Ovary (tissue), 9 donors: ENCODE measurements around the gene KCNQ4. TPM values are rescaled to one million over a fixed set of nuclear protein-coding genes. Genes with fewer than 3 reads are reported as not detected.

ENCODE experiments used
- DNase-seq, 5 donors: peaks; one replicate each; pipeline ENCODE4 v3.0.0-alpha.2; 2019 to 2020
- H3K27ac ChIP-seq, 2 donors: fragments of 200-600 bp; one replicate each; pipeline versions ENCODE4 v1.5.1 to v1.8.0; 2019 to 2022
- H3K27me3 ChIP-seq: fragments of 200-600 bp; one replicate; pipeline ENCODE4 v1.8.0; 2022
- H3K36me3 ChIP-seq: fragments of 200-600 bp; sonication (generic); one replicate; pipeline ENCODE4 v1.5.1; 2019
- H3K4me1 ChIP-seq: one replicate; pipeline ENCODE4 v1.8.1; 2013; ENCODE audit warnings: mild to moderate bottlenecking, moderate library complexity; ENCODE audit not compliant: insufficient read depth
- H3K4me3 ChIP-seq: fragments of 200-600 bp; sonication (generic); one replicate; pipeline ENCODE4 v1.5.1; 2017
- H3K9me3 ChIP-seq, 2 donors: fragments of 200-600 bp in 1 of 2; sonication (generic) in 1 of 2; one replicate each; pipeline versions ENCODE4 v1.5.1 to v1.8.1; 2013 to 2019; ENCODE audit warnings: mild to moderate bottlenecking in 1 of 2, moderate library complexity in 1 of 2
- CTCF ChIP-seq, 3 donors: fragments of 450-650 bp in 2 of 3; fragments of 200-600 bp in 1 of 3; IDR thresholded peaks; one replicate each; pipeline versions ENCODE4 v1.5.1 to v1.8.0; 2016 to 2022; ENCODE audit warnings: antibody characterized with exemption in 3 of 3, mild to moderate bottlenecking in 1 of 3
- EP300 ChIP-seq: sonication (generic); formaldehyde crosslinking; IDR thresholded peaks from one replicate; pipeline ENCODE4 v1.6.1; 2017; ENCODE audit warnings: antibody characterized with exemption
- POLR2A ChIP-seq: fragments of 450-650 bp; IDR thresholded peaks from one replicate; pipeline ENCODE4 v1.6.1; 2017; ENCODE audit warnings: antibody characterized with exemption, mild to moderate bottlenecking, moderate library complexity
- WGBS, 3 donors: extraction: QIAGEN DNeasy Blood & Tissue Kit in 1 of 3; methylation state at CpG; one replicate each; pipeline versions ENCODE4 v1.1.5 to v1.1.7; 2013 to 2017; 5-methylcytosine and 5-hydroxymethylcytosine counted together
- intact Hi-C, 4 donors: fragments of 100-400 bp; cut with DNase I; formaldehyde crosslinking; loops; one replicate each; pipeline versions ENCODE4 v1.11.0 to v1.15.1; 2022 to 2023
- polyA plus RNA-seq, 2 donors: library from polyadenylated mRNA; stranded (reverse); fragments of 200-250 nt in 1 of 2; fragments of 350-450 nt in 1 of 2; fragmentation: Illumina TruSeq in 1 of 2; extraction: RNeasy Lipid Tissue Mini Kit (QIAGEN cat#74804) in 1 of 2; gene quantifications; one replicate each; pipeline ENCODE4 v1.2.3, GENCODE V29; 2013 to 2014
- total RNA-seq, 7 donors: library from RNA; depleted of rRNA in 2 of 7; stranded (reverse); fragments of >200 nt in 2 of 7; fragmentation: NEBNext Ultra II Directional in 3 of 7; extraction: Animal tissue kit (Norgen Biotek cat#: 25700) in 3 of 7; gene quantifications; one replicate each; pipeline versions ENCODE4 v1.1.0 to v1.2.4, GENCODE V29; 2016 to 2023
- donor health status: DM: no; HTN: no; CAD: no; lungs with moderate emphysema.
- donor health status: DM: no; HTN: no; CAD: no.
- donor health status: Bipolar disorder and iron deficiency.
- donor health status: DM: yes; HTN: yes; CAD: no.
- donor health status: DM: no; HTN: no; CAD: no.
- donor health status: DM: yes; HTN: yes; CAD: no.

KCNQ4 gene
- total and polyA plus RNA-seq, 9 donors = 0.36 to 3.1 (median 0.84) TPM

- TF ChIP-seq EP300 (no peak), POLR2A (no peak), CTCF (IDR thresholded peaks at IDR 0.05) (no peak)
- 92 to 96% (median 94%) methylated on average over 5 of the region's 5 CpGs for WGBS, 3 donors
- intact Hi-C loops = no loop called here
- H3K4me3 ChIP-seq = no peak overlapping the region
- no peak overlapping the region for H3K27ac ChIP-seq
- H3K9me3 ChIP-seq = no peaks in the 10 kb centered on the region
- peaks cover 2% of the 10 kb centered on the region for H3K4me1 ChIP-seq
- no peaks in the 10 kb centered on the region for H3K36me3 ChIP-seq
- no peak for DNase-seq
- no peaks in the 10 kb centered on the region for H3K27me3 ChIP-seq
These were observed 34.5 kb upstream of the KCNQ4 start for GRCh38 chr1:40748841-40749718.

DNA sequence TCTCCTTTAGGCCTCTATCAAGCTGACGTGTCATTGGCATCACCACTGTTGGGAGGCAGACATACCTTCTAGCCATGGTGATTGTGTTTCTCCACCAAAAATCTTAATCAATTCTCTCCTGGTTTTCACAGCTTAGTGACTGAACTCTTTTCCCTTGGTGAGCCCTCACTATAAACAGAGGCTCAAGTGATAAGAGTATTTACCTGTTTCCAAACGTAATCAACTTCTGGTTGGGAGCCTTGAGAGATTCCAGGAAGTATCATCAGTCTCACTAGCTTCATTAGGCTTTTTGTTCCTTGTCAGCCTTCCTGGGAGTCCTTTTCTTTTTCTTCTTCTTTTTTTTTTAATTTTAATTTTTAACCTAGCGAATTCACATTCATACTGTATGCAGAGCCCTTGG is 33.8 kb upstream of the KCNQ4 start:
- intact Hi-C loops = no loop called here
- TF ChIP-seq POLR2A = no peak
- TF ChIP-seq CTCF (IDR thresholded peaks at IDR 0.05) = no peak
- TF ChIP-seq EP300 = no peak
- H3K4me1 ChIP-seq = peaks cover 2% of the 10 kb centered on the region
- no peaks in the 10 kb centered on the region for H3K36me3 ChIP-seq
- no peak for DNase-seq
- H3K4me3 ChIP-seq = no peak overlapping the region
- no peaks in the 10 kb centered on the region for H3K9me3 ChIP-seq
- no peaks in the 10 kb centered on the region for H3K27me3 ChIP-seq
- WGBS, 3 donors = 75 to 91% (median 88%) methylated on average over 3 of the region's 3 CpGs
- H3K27ac ChIP-seq = no peak overlapping the region

DNA sequence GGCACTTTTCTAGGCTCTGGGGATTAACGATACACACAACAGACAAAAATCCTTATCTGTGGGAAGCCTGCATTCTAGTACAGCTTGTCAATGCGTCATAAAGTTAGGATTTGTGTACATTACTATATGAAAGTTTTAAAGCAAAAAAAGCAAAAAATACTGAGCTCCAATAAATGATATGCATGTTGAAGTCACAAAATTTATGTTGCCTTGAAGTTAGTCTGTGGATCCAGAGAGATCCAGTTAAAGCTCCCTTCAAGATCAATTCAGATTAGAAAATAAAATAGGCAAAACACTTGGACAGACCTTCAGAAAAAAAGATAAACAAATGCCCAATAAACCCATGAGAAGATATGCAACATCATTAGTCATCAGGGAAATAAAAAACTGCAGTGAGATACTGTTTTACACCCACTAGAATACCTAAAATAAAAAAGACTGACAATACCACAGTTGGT is 33.1 kb upstream of the KCNQ4 start:
- DNase-seq = no peak
- no peaks in the 10 kb centered on the region for H3K9me3 ChIP-seq
- intact Hi-C loops = no loop called here
- H3K36me3 ChIP-seq = no peaks in the 10 kb centered on the region
- H3K27ac ChIP-seq = no peak overlapping the region
- TF ChIP-seq CTCF (IDR thresholded peaks at IDR 0.05) (no peak), EP300 (no peak), POLR2A (no peak)
- no peaks in the 10 kb centered on the region for H3K27me3 ChIP-seq
- peaks cover 1% of the 10 kb centered on the region for H3K4me1 ChIP-seq
- WGBS, 3 donors = 86 to 92% (median 89%) methylated on average over 2 of the region's 2 CpGs
- no peak overlapping the region for H3K4me3 ChIP-seq

- no peaks in the 10 kb centered on the region for H3K36me3 ChIP-seq
- 86 to 91% (median 88%) methylated on average over 4 of the region's 4 CpGs for WGBS, 3 donors
- intact Hi-C loops = no loop called here
These were observed 31.8 kb upstream of the KCNQ4 start for GRCh38 chr1:40751802-40752201.

More at GRCh38 chr1:40751802-40752201, 31.8 kb upstream of the KCNQ4 start:
- Histone ChIP-seq H3K9me3 (no peaks in the 10 kb centered on the region), H3K27me3 (no peaks in the 10 kb centered on the region), H3K4me3 (no peak overlapping the region), H3K4me1 (no peaks in the 10 kb centered on the region), H3K27ac (no peak overlapping the region)
- TF ChIP-seq CTCF (IDR thresholded peaks at IDR 0.05) (no peak), EP300 (no peak), POLR2A (no peak)
- no peak for DNase-seq
